CD14-positive monocyte (primary cell): ENCODE results near the gene NRXN3. TPM values are rescaled to one million over a fixed set of nuclear protein-coding genes. Genes with fewer than 3 reads are reported as not detected.

Experiments
- DNase-seq, 3 donors: peaks; one replicate each; pipeline ENCODE4 v3.0.0-alpha.2; 2011 to 2022
- H2AFZ ChIP-seq: 2 replicates; pipeline ENCODE4 v1.6.0; 2012; ENCODE audit warnings: mild to moderate bottlenecking, low read depth, low read length, inconsistent platforms; ENCODE audit not compliant: insufficient read depth, poor library complexity, severe bottlenecking
- H3K27ac ChIP-seq, 2 donors: 1 replicate in 1 of 2; 2 replicates in 1 of 2; pipeline ENCODE4 v1.5.1; 2012 to 2013; ENCODE audit warnings: low read length in 2 of 2, control low read depth in 1 of 2, inconsistent platforms in 1 of 2, low read depth in 1 of 2, mild to moderate bottlenecking in 1 of 2
- H3K27me3 ChIP-seq, 2 donors: one replicate each; pipeline versions ENCODE4 v1.6.0 to v1.6.1; 2011 to 2013; ENCODE audit warnings: low read length in 2 of 2; ENCODE audit not compliant: control insufficient read depth in 2 of 2, insufficient read depth in 2 of 2
- H3K36me3 ChIP-seq, 2 donors: replicated peaks in 1 of 2; 1 replicate in 1 of 2; 2 replicates in 1 of 2; pipeline versions ENCODE4 v1.5.1 to v1.6.1; 2012 to 2013; ENCODE audit warnings: low read length in 2 of 2, control low read depth in 1 of 2, inconsistent platforms in 1 of 2, mild to moderate bottlenecking in 1 of 2; ENCODE audit not compliant: insufficient read depth in 2 of 2, control insufficient read depth in 1 of 2
- H3K4me1 ChIP-seq, 2 donors: 1 replicate in 1 of 2; 2 replicates in 1 of 2; pipeline versions ENCODE4 v1.5.1 to v1.6.1; 2012 to 2013; ENCODE audit warnings: low read length in 2 of 2, control low read depth in 1 of 2, inconsistent platforms in 1 of 2, mild to moderate bottlenecking in 1 of 2, moderate library complexity in 1 of 2; ENCODE audit not compliant: insufficient read depth in 2 of 2, control insufficient read depth in 1 of 2
- H3K4me2 ChIP-seq: replicated peaks from 2 replicates; pipeline ENCODE3; 2012; ENCODE audit warnings: low read length, moderate library complexity, mild to moderate bottlenecking; ENCODE audit not compliant: poor library complexity, severe bottlenecking; ENCODE audit errors: extremely low read depth
- H3K4me3 ChIP-seq, 3 experiments: fragments of 200-600 bp in 1 of 3; sonication (generic) in 1 of 3; replicated peaks in 1 of 3; 1 replicate in 2 of 3; 2 replicates in 1 of 3; pipeline ENCODE4 v1.5.1; 2011 to 2013; ENCODE audit warnings: low read length in 3 of 3, mild to moderate bottlenecking in 3 of 3, control low read depth in 2 of 3, low read depth in 2 of 3, inconsistent platforms in 1 of 3, moderate library complexity in 1 of 3
- H3K79me2 ChIP-seq: 2 replicates; pipeline ENCODE4 v1.6.0; 2012; ENCODE audit warnings: mild to moderate bottlenecking, control low read depth, inconsistent platforms, low read length, moderate library complexity; ENCODE audit not compliant: insufficient read depth
- H3K9ac ChIP-seq: 2 replicates; pipeline ENCODE4 v1.6.0; 2017; ENCODE audit warnings: low read length, mild to moderate bottlenecking; ENCODE audit not compliant: insufficient read depth, poor library complexity, severe bottlenecking
- H3K9me3 ChIP-seq, 2 donors: replicated peaks in 1 of 2; 1 replicate in 1 of 2; 2 replicates in 1 of 2; pipeline versions ENCODE4 v1.5.1 to v1.6.1; 2012 to 2013; ENCODE audit warnings: low read length in 2 of 2, control low read depth in 1 of 2; ENCODE audit not compliant: control insufficient read depth in 1 of 2, insufficient read depth in 1 of 2
- H4K20me1 ChIP-seq: 2 replicates; pipeline ENCODE4 v1.6.0; 2012; ENCODE audit warnings: mild to moderate bottlenecking, low read length, control low read depth, moderate library complexity; ENCODE audit not compliant: insufficient read depth
- H3K27ac Mint-ChIP-seq, 7 donors: one replicate each; pipeline ENCODE4 v1.8.0; 2020; ENCODE audit warnings: mild to moderate bottlenecking in 7 of 7, mixed read lengths in 7 of 7, moderate library complexity in 6 of 7, inconsistent platforms in 2 of 7
- H3K27me3 Mint-ChIP-seq, 3 donors: one replicate each; pipeline ENCODE4 v1.8.0; 2021 to 2022; ENCODE audit warnings: low read depth in 3 of 3, mild to moderate bottlenecking in 3 of 3, mixed read lengths in 3 of 3, moderate library complexity in 3 of 3, inconsistent platforms in 1 of 3
- H3K36me3 Mint-ChIP-seq, 2 donors: one replicate each; pipeline ENCODE4 v1.8.0; 2020; ENCODE audit warnings: mixed read lengths in 2 of 2, inconsistent platforms in 1 of 2, mild to moderate bottlenecking in 1 of 2
- H3K4me1 Mint-ChIP-seq: one replicate; pipeline ENCODE4 v1.8.0; 2020; ENCODE audit warnings: mild to moderate bottlenecking, mixed read lengths
- H3K4me3 Mint-ChIP-seq, 2 donors: one replicate each; pipeline ENCODE4 v1.8.0; 2020; ENCODE audit warnings: mild to moderate bottlenecking in 2 of 2, mixed read lengths in 2 of 2, moderate library complexity in 1 of 2
- H3K9me3 Mint-ChIP-seq, 7 donors: one replicate each; pipeline ENCODE4 v1.8.0; 2020 to 2022; ENCODE audit warnings: mixed read lengths in 7 of 7, mild to moderate bottlenecking in 6 of 7, moderate library complexity in 6 of 7, inconsistent platforms in 2 of 7
- WGBS: methylation state at CpG from one replicate; pipeline ENCODE4 v1.1.5; 2013; ENCODE audit warnings: missing lambda C conversion rate; ENCODE audit not compliant: insufficient coverage; 5-methylcytosine and 5-hydroxymethylcytosine counted together
- intact Hi-C, 2 donors: fragments of 100-400 bp; cut with micrococcal nuclease; formaldehyde crosslinking; loops; one replicate each; pipeline versions ENCODE4 v1.15.0 to v1.15.1; 2023
- polyA plus RNA-seq, 3 donors: library from polyadenylated mRNA; depleted of rRNA in 1 of 3; unstranded in 2 of 3; stranded (reverse) in 1 of 3; fragments of 300-500 nt in 2 of 3; fragments of >200 nt in 1 of 3; fragmentation: Illumina TruSeq in 2 of 3; gene quantifications; 1 replicate in 2 of 3; 2 replicates in 1 of 3; pipeline ENCODE4 v1.2.3, GENCODE V29; 2012 to 2021
- TF ChIP-seq, protein P1 (sequence below): fragments of 200-600 bp; IDR thresholded peaks from one replicate; pipeline ENCODE4 v1.8.0; 2022; ENCODE audit warnings: antibody characterized with exemption, mild to moderate bottlenecking

NRXN3 gene
- polyA plus RNA-seq, 3 donors, result not detected

DNA sequence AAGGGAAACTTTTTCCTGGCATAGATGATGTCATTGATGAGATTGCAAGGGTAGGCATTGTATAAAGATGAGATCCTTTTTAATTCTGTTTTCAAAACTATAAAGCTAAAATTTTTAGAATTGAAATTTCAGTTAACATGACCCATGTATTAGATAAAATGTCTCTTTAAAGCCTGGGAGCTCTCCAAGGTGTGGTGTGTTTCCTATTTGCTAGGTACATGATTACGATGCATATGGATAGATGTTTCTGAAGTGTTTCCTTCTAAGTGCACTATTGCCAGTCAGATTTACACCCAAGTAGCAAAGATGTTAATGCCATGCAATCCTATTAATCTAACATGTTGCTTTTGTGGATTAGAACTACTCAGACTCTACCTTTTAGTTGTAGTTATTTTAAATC is 1206.4 kb downstream of the NRXN3 start:
- H3K4me1 Mint-ChIP-seq, result no peaks in the 10 kb centered on the region
- no CpG with 5 or more reads among the region's 1 CpG for WGBS

GRCh38 chr14:79378020-79378419 is 1207.8 kb downstream of the NRXN3 start:
- Mint-ChIP-seq H3K4me3 (no peak overlapping the region), H3K36me3 (no peaks in the 10 kb centered on the region), H3K27ac (no peak overlapping the region), H3K9me3 (peaks cover 0 to 6% (median 0%) of the 10 kb centered on the region in 7 donors), H3K4me1 (no peaks in the 10 kb centered on the region), H3K27me3 (no peaks in the 10 kb centered on the region)
- no peak overlapping the region for H3K9ac ChIP-seq
- no peaks in the 10 kb centered on the region for H3K4me1 ChIP-seq
- intact Hi-C loops, result no loop called here
- WGBS, result 36% methylated on average over 2 of the region's 2 CpGs
- H3K4me2 ChIP-seq, result no peak overlapping the region
- H2AFZ ChIP-seq, result no peak overlapping the region
- H3K27ac ChIP-seq, result no peak overlapping the region
- H3K9me3 ChIP-seq, result no peaks in the 10 kb centered on the region
- no peaks in the 10 kb centered on the region for H3K79me2 ChIP-seq
- TF ChIP-seq, protein P1, sequence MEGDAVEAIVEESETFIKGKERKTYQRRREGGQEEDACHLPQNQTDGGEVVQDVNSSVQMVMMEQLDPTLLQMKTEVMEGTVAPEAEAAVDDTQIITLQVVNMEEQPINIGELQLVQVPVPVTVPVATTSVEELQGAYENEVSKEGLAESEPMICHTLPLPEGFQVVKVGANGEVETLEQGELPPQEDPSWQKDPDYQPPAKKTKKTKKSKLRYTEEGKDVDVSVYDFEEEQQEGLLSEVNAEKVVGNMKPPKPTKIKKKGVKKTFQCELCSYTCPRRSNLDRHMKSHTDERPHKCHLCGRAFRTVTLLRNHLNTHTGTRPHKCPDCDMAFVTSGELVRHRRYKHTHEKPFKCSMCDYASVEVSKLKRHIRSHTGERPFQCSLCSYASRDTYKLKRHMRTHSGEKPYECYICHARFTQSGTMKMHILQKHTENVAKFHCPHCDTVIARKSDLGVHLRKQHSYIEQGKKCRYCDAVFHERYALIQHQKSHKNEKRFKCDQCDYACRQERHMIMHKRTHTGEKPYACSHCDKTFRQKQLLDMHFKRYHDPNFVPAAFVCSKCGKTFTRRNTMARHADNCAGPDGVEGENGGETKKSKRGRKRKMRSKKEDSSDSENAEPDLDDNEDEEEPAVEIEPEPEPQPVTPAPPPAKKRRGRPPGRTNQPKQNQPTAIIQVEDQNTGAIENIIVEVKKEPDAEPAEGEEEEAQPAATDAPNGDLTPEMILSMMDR, result no peak
- no peak overlapping the region for H3K4me3 ChIP-seq
- no peak for DNase-seq
- no peaks in the 10 kb centered on the region for H3K36me3 ChIP-seq
- H4K20me1 ChIP-seq, result no peaks in the 10 kb centered on the region
- no peaks in the 10 kb centered on the region for H3K27me3 ChIP-seq

More for the DNA sequence above, 1206.4 kb downstream of the NRXN3 start:
- no peak overlapping the region for H3K27ac ChIP-seq
- H3K27me3 ChIP-seq, result no peaks in the 10 kb centered on the region
- Mint-ChIP-seq H3K27me3 (peaks cover 0 to 3% (median 0%) of the 10 kb centered on the region in 3 donors), H3K36me3 (no peaks in the 10 kb centered on the region), H3K9me3 (peaks cover 0 to 6% (median 0%) of the 10 kb centered on the region in 7 donors), H3K27ac (no peak overlapping the region), H3K4me3 (no peak overlapping the region)
- H3K9ac ChIP-seq, result no peak overlapping the region
- no peaks in the 10 kb centered on the region for H3K4me1 ChIP-seq
- no peak overlapping the region for H3K4me2 ChIP-seq
- H2AFZ ChIP-seq, result no peak overlapping the region
- no peak overlapping the region for H3K4me3 ChIP-seq
- no peaks in the 10 kb centered on the region for H3K9me3 ChIP-seq
- no peaks in the 10 kb centered on the region for H4K20me1 ChIP-seq
- no peaks in the 10 kb centered on the region for H3K79me2 ChIP-seq
- H3K36me3 ChIP-seq, result no peaks in the 10 kb centered on the region
- intact Hi-C loops, result no loop called here
- TF ChIP-seq, protein P1, result no peak
- DNase-seq, result no peak
